Measurements from ENCODE around the gene TRPM1.
"Not testable (repeated sequence)": the region's sequence is repeated elsewhere in the genome, so short reads cannot be mapped to it uniquely, and the experiment has no call there.

Gene TRPM1

DNA sequence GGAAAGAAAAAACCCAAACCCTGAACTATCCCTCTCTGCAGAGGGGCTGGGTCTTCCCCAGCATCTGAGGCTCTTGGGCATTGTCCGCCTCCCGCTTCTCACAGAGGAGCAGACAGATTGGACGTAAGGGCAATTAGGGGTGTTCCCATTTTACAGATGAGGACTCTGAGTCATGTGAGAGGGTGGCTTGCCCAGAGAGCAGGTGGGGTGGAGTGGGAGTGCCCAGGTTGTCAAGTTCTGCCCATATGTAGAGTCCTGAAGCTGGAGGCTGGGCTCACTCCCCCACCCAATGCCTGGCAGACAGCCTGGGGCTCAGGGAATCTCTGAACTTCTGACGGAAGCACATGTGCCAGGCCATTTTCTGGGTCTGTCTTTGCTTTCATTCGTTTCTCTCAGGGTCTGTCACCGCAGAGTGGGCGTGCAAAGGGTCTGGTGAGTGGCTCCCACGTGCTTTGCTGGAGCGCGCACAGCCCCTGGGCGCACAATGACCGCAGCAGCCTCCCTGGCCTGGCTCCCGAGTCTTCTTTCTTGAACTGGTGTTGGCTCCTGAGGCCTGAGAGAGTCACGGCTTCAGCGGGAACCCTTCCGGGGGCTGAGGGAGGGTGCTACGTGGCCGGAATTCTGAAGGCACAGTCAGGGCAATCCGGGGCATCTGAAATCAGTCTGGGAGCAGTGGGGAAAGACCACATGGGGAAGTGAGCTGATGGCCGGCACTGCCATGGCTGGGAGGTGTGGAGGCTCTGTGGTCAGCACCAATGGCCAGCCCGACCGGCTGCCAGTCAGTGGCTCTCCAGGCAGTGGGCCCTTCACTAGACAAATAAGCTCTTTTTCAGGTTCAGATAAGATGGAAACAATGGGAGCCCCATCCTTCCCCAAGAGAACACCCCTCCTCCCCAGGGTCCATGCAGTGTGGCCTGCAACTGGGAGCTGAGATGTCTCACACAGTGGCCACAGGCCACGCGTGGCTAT is 1.1 kb upstream of the TRPM1 start:
- TF ChIP-seq POLR2A (IDR thresholded peaks at IDR 0.05; ENCODE audit: low read depth, low read length) = no peak
- FAIRE-seq = no peak
- no peak for DNase-seq (ENCODE audit: insufficient read length, low spot score)

DNA sequence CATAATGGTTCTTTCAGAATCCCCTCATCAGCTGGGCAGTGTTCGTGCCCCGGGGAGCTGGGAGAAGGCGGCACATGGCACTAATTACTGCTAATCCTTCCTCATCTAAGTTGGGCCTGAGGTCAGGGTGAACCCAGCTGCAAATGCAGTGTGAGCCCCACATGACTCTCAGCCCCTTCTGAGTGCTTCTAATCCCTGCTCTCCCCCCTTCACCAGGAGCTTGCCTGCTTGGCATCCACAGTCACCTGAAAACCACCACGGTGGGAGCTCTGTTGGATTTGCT is 455 bp upstream of the TRPM1 start:
- FAIRE-seq = no peak
- DNase-seq (ENCODE audit: insufficient read length, low spot score) = no peak
- no peak for TF ChIP-seq POLR2A (IDR thresholded peaks at IDR 0.05; ENCODE audit: low read depth, low read length)

DNA sequence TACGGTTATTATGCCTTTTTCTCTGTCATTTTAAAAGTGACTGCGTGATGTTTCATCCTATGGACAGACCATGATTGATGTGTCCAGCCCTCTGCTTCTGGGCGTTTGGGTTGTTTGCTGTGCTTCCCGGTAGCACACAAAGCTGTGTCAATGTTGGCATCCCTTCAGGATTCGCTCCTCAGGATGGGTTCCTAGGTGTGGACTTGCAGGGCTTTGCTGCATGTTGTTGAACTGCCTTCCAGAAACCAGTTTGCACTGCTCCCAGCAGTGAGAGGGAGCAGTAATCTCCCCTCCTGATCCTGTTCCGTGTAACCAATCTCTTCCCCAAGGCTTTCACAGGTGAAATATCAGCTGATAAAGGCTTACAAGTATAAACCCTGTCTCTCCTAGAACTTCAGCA is 787 bp downstream of the TRPM1 start:
- DNase-seq (ENCODE audit: insufficient read length, low spot score) = no peak
- TF ChIP-seq POLR2A (IDR thresholded peaks at IDR 0.05; ENCODE audit: low read depth, low read length) = no peak
- FAIRE-seq = no peak

DNA sequence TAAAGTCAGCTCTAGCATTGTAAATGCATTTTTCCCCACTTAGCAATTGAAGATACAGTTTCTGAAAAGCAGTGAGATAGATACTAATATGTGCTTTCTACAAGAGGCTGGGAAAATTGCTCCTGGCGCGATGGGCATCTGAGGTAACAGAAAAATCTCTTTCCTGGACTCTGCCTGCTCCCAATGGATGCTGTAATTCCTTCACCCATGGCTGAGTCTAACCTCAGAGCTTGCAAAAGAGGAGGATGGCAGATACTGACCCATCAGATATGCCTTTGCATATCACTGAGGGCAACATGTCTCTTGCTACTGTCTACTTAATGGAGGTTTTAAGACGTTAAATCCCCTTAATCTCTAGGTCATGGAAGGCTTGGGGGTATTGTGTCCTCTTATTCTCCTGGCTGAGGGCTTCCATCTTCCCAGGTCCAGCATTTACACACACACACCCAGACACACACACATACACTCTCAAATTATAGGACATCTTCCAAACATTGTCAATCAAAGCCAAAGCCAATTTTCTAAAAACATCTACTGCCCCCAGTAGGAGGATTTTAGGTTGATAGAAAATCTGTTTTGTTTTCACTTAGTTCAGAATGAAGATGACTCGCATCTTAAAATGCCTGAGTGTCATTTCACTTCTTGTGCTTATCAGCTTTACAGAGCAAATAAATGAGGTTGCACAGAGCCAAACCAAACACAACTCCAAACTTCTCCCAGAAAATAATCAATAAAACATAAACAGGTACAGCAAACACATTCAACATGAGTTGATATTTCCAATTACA is 2.4 kb downstream of the TRPM1 start:
- no peak for DNase-seq (ENCODE audit: insufficient read length, low spot score)
- no peak for TF ChIP-seq POLR2A (IDR thresholded peaks at IDR 0.05; ENCODE audit: low read depth, low read length)
- FAIRE-seq = no peak

DNA sequence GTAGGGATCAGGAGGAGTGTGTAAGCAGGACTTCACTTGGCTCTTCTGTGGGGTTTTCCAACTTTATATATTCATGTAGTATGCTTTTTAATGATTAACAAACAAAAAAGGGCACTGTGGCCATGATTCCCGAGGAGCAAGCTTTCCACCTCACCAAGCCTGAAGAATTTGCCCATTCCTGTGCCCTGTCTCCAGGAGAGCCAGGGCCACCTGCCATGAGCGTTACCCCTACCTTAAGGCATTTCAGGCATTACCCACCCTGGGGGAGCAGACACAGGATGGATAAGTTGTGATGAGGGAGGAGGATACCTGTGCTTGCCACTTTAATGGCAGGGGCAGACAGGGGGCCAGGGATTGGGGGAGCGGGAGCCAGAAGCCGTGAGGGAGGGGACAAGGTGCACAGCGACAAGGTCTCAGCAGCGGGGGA is 3.0 kb downstream of the TRPM1 start:
- no peak for TF ChIP-seq POLR2A (IDR thresholded peaks at IDR 0.05; ENCODE audit: low read depth, low read length)
- FAIRE-seq (no peak), DNase-seq (ENCODE audit: insufficient read length, low spot score) (no peak)

DNA sequence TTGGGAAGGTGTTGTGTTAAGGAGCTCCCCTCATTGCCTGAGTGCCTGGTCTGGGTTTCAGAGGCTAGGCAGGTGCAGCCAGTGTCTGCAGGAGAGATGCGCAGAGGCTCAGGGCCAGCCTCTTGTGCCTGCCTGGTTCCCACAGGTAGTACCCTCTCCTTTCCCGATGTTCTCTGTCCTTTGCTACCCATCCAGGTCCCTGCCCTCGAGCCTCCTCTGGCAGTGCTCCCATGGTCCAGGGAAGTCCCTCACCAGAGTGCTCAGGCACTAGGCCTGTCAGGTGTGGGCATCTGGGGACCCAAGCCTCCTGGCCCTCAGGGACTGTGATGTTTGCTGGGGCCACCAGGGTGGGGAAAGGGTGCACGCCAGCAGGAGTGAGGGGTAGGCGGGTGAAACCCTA is 5.0 kb downstream of the TRPM1 start:
- DNase-seq (ENCODE audit: insufficient read length, low spot score) = no peak
- no peak for FAIRE-seq
- TF ChIP-seq POLR2A (IDR thresholded peaks at IDR 0.05; ENCODE audit: low read depth, low read length) = no peak

DNA sequence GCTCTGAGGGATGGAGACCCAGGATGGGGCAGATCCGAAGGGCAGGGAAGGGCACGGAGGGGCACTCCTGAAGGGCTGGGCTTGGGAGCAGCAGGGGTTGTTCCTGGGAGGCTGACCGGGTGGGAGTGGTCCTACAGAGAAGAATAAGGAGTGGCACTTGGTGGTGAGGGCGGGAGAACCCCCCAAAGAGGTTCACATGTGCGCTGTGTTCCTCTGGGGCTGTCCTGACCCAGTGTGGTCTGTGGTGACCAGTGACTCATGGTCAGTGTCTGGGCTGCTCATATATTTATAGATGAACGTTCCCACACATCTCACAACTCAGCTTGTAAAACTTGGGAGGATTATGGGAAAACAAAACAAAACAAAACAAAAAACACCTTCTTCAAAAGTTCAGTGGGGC is 10.0 kb downstream of the TRPM1 start:
- TF ChIP-seq POLR2A (IDR thresholded peaks at IDR 0.05; ENCODE audit: low read depth, low read length) = no peak
- DNase-seq (ENCODE audit: insufficient read length, low spot score) = peak; percentile 51
- FAIRE-seq = peak; percentile 77

DNA sequence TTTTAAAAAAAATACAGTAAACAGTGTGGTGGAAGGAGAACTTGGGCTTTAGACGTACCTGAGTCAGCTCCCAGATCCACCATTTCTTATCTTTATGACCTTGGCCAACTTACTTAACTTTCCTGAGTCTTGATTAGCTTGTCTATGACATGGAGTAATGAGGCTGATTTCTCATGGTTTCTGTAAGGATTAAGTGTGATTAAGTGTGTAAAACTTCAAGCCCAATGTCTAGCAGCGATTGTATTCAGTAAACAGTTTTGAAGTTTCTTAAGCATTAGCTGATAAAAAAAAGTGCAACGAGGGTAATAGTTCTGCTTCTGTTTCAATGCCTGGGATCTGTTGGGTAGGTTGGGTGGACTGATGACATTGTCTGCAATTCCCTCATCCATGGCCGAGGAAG is 10.8 kb downstream of the TRPM1 start:
- DNase-seq (ENCODE audit: insufficient read length, low spot score) (no peak), FAIRE-seq (no peak)

DNA sequence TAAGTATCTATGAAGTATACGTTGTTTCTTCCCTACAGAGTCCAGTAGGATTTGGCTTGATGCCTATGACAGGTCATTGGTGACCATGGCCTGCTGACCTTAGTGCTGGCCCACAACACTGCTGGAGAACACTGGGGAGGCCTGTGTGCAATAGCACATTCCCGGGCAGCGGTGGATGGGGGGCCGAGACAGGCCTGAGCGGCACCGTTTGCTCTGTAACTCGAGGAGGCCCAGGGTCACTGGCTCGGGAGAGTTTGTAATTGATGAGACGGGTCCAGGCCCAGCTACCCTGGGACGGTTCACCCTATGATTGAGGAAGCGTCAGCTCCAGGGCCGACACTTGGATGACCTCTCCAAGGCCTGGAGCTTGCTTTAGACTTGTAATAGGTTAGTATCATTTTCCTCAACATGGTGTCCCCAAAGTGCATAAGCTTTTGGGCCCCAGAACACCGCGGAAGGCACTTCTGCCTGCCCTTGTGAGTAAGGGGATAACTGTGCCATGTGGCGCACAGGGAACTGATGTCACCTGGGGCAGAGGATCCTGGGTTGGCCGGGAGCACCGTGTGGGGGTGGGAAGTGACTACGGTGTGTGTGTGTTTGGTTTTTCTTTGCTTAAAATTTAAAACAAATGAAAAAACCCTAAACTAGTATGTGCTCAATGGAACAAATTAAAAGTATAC is 12.0 kb downstream of the TRPM1 start:
- no peak for TF ChIP-seq POLR2A (IDR thresholded peaks at IDR 0.05; ENCODE audit: low read depth, low read length)
- FAIRE-seq (no peak), DNase-seq (ENCODE audit: insufficient read length, low spot score) (no peak)

More for the DNA sequence above, 10.8 kb downstream of the TRPM1 start:
- no peak for TF ChIP-seq POLR2A (IDR thresholded peaks at IDR 0.05; ENCODE audit: low read depth, low read length)

DNA sequence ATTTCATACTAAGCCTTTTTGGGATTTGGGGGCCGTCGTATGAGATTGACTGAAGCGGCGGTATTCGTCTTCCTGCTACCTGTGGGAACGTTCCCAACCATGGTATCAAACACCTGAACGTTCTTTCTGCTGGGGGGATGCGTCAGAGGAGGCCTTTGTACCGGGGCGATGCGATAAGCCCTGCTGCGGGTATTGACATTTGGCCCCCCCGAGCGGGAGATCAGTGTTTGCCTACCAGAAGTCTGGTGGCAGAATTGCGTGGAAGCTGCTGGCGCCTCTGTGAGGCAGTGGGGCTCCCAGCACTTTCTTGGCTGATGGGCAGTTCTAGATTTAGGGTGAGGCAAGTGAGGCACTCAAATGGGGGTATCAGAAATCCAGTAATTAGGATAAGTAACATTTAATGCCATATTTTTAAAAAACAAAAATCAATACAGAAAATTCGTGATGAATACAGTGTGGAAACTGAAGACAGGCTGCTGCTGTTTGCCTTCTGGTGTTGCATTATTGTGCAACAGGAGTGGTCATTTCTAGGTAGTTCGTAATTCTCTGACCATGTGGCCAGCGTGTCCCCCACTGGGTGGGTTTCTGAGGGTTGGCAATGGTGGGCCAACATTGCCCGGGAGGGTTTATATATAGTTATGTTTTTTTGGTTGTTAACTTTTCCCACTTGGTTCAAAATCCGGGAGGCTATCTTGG is 12.7 kb downstream of the TRPM1 start:
- TF ChIP-seq POLR2A (IDR thresholded peaks at IDR 0.05; ENCODE audit: low read depth, low read length) = no peak
- DNase-seq (ENCODE audit: insufficient read length, low spot score) (no peak), FAIRE-seq (no peak)

DNA sequence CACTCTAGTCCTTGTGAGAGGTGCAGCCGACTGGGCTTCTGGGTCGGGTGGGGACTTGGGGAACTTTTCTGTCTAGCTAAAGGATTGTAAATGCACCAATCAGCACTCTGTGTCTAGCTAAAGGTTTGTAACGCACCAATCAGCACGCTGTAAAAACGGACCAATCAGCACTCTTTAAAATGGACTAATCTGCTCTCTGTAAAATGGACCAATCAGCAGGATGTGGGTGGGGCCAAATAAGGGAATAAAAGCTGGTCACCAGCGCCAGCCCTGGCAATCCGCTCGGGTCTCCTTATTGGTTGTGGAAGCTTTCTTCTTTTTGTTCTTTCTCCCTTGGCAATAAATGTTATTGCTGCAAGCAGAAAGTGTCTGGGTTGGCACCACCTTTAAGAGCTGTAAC is 13.5 kb downstream of the TRPM1 start:
- not testable (repeated sequence) for DNase-seq (ENCODE audit: insufficient read length, low spot score); FAIRE-seq

DNA sequence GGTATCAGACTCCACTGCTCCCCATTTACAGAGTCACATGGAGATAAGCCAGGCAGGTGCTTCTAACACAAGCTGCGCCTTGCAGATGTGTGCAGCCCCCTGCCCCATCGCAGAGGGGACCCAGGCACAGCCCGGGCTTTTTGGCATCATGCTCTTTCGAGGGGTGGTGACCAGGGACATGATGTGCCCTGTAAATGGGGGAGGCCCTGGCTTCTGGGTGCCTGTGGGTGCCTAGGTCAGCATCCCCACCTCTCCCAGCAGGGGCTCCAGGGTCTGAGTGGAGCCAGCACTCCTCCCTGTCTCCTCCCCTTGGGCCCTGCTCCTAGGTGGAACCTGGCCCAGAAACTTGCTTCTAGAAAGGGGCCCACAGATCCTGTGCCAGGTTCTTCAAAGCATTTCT is 15.2 kb downstream of the TRPM1 start:
- TF ChIP-seq POLR2A (IDR thresholded peaks at IDR 0.05; ENCODE audit: low read depth, low read length) = no peak
- no peak for DNase-seq (ENCODE audit: insufficient read length, low spot score)
- FAIRE-seq = no peak

DNA sequence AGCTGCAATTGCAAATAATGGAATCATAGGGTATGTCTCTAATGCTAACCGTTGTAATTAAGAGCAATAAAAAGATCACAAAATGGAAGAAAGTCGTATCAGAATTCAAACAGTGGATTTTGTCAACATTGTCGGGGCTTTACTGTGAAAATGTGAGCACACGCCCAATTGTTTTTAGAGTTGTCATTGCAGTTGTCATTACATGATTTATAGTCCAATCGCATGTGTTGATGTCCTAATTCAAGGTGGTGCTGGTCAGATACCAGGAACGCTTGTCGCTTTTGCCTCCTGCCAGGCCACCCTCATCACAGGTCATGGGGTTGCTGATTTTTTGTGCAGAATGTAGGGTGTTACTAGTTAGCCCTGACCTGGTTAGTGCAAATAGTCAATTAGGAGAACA is 16.2 kb downstream of the TRPM1 start:
- no peak for FAIRE-seq
- no peak for DNase-seq (ENCODE audit: insufficient read length, low spot score)
- TF ChIP-seq POLR2A (IDR thresholded peaks at IDR 0.05; ENCODE audit: low read depth, low read length) = no peak

DNA sequence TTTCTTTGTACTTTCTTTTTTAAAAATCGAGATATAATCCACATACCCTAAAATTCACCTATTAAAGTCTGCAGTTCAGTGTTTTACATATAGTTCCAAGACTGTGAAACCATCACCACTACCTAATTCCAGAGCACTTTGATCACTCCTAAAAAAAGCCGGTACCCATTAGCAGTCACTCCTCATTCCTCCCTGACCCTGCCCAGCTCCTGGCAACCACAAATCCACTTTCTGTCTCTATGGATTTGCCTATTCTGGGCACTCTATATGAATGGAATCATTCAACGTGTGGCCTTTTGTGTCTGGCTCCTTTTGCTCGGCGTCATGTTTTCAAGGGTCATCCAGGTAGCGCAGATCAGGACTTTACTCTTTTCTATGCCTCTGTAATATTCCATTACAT is 17.3 kb downstream of the TRPM1 start:
- no peak for TF ChIP-seq POLR2A (IDR thresholded peaks at IDR 0.05; ENCODE audit: low read depth, low read length)
- DNase-seq (ENCODE audit: insufficient read length, low spot score) (no peak), FAIRE-seq (no peak)
